Panc1 (cell line): ENCODE data around the gene POLRMT. TPM values are rescaled to one million over a fixed set of nuclear protein-coding genes. Genes with fewer than 3 reads are reported as not detected.

Experiments used
- ATAC-seq: fragments of 200-7000 bp; cut with Tn5 transposase; 2 replicates; pipeline ENCODE4 v1.9.1; 2020; ENCODE audit warnings: mild to moderate bottlenecking, moderate library complexity
- BruUV-seq: library from RNA; stranded (reverse); fragments of 400-500 nt; replicated peaks from 2 replicates; lab custom pipeline; 2021; lab: Mats Ljungman, UMichigan
- CTCF ChIA-PET: fragments of 300-600 bp; sonication (Branson Sonifier 250); formaldehyde crosslinking; loops from one replicate; lab custom pipeline; 2022; ENCODE audit warnings: antibody characterized with exemption; lab: Charles Lee
- POLR2A ChIA-PET: fragments of 300-600 bp; sonication (Branson Sonifier 250); formaldehyde crosslinking; loops from one replicate; lab custom pipeline; 2022; ENCODE audit warnings: antibody characterized with exemption; lab: Charles Lee
- DNase-seq: peaks from one replicate; pipeline ENCODE4 v3.0.0-alpha.2; 2010; ENCODE audit warnings: low read depth, low spot score
- H3K27ac ChIP-seq: 2 replicates; pipeline ENCODE4 v1.5.1; 2011; ENCODE audit warnings: mild to moderate bottlenecking, low read length, inconsistent platforms
- H3K27me3 ChIP-seq: fragments of 200-500 bp; sonication (Bioruptor generic); 2 replicates; pipeline ENCODE4 v1.6.0; 2014; ENCODE audit warnings: low read length, inconsistent platforms; ENCODE audit not compliant: control insufficient read depth, insufficient read depth
- H3K36me3 ChIP-seq: fragments of 200-500 bp; sonication (Bioruptor generic); 2 replicates; pipeline ENCODE4 v1.5.1; 2014; ENCODE audit warnings: inconsistent platforms, mild to moderate bottlenecking, low read length, moderate library complexity; ENCODE audit not compliant: control insufficient read depth, insufficient read depth
- H3K4me1 ChIP-seq: 2 replicates; pipeline ENCODE4 v1.5.1; 2011; ENCODE audit warnings: inconsistent platforms, mild to moderate bottlenecking, low read length, moderate library complexity; ENCODE audit not compliant: control insufficient read depth, insufficient read depth
- H3K4me3 ChIP-seq, 2 experiments: 2 replicates each; pipeline ENCODE4 v1.5.1; 2011 to 2012; ENCODE audit warnings: low read depth in 2 of 2, low read length in 2 of 2, mild to moderate bottlenecking in 2 of 2, inconsistent platforms in 1 of 2, moderate library complexity in 1 of 2
- H3K9me3 ChIP-seq: fragments of 200-500 bp; sonication (Bioruptor generic); 2 replicates; pipeline ENCODE4 v1.5.1; 2014; ENCODE audit warnings: low read depth, mild to moderate bottlenecking, inconsistent platforms, low read length, moderate library complexity; ENCODE audit not compliant: control insufficient read depth, insufficient read depth
- CTCF ChIP-seq: fragments of 450-650 bp; IDR thresholded peaks from 2 replicates; pipeline ENCODE4 v1.5.1; 2017; ENCODE audit warnings: mild to moderate bottlenecking
- POLR2AphosphoS5 ChIP-seq: IDR thresholded peaks from 2 replicates; pipeline ENCODE4 v1.6.1; 2012; ENCODE audit warnings: mild to moderate bottlenecking, low read depth, low read length, moderate library complexity
- SIN3A ChIP-seq: IDR thresholded peaks from 2 replicates; pipeline ENCODE4 v1.6.1; 2012; ENCODE audit warnings: low read depth, mild to moderate bottlenecking, low read length, moderate library complexity, borderline replicate concordance; ENCODE audit not compliant: insufficient read depth
- TCF7L2 ChIP-seq: IDR thresholded peaks from 2 replicates; pipeline ENCODE4 v1.6.1; 2011; ENCODE audit warnings: mild to moderate bottlenecking, low read depth, low read length, inconsistent platforms
- in situ Hi-C: cut with HindIII; loops from 2 replicates; pipeline ENCODE4 v1.10.0; 2016; ENCODE audit warnings: low sequenced_read_pairs, low pct_unique_long_range_greater_than_20kb
- intact Hi-C: fragments of 100-400 bp; cut with micrococcal nuclease; formaldehyde crosslinking; loops from one replicate; pipeline ENCODE4 v1.10.0; 2022; ENCODE audit not compliant: unreplicated experiment
- total RNA-seq: library from RNA; stranded (reverse); gene quantifications from one replicate; pipeline ENCODE4 v1.2.1, GENCODE V29; 2021; ENCODE audit not compliant: unreplicated experiment
- TF ChIP-seq, protein P1 (sequence below), 2 experiments: IDR thresholded peaks; 2 replicates each; pipeline ENCODE4 v1.6.1; 2011 to 2012; ENCODE audit warnings: low read depth in 2 of 2, control low read depth in 1 of 2, low read length in 1 of 2, mild to moderate bottlenecking in 1 of 2, moderate library complexity in 1 of 2; ENCODE audit not compliant: insufficient read depth in 1 of 2

POLRMT gene
- total RNA-seq, 1 experiment from 2014 or later = 56.0 TPM

GRCh38 chr19:580274-580835 is 53.0 kb downstream of the POLRMT start:
- no peaks in the 10 kb centered on the region for H3K9me3 ChIP-seq
- peaks cover 28% of the 10 kb centered on the region for H3K4me1 ChIP-seq
- DNase-seq (no peak), ATAC-seq (no peak)
- intact Hi-C loops (no loop called here), in situ Hi-C loops (no loop called here)
- H3K27me3 ChIP-seq = no peaks in the 10 kb centered on the region
- peaks cover 5% of the 10 kb centered on the region; the same call in 1 of the 2 replicates for H3K36me3 ChIP-seq
- ChIA-PET POLR2A (no interaction called here), CTCF (interaction anchor here (0.6 kb wide), 1 partner anchor 92 kb away, joined by 6 read pairs; no protein-coding TSS in a partner anchor)
- no peak overlapping the region for H3K27ac ChIP-seq
- no TSS peak for BruUV-seq
- no peak overlapping the region for H3K4me3 ChIP-seq
- TF ChIP-seq SIN3A = no peak
- TF ChIP-seq, protein P1, sequence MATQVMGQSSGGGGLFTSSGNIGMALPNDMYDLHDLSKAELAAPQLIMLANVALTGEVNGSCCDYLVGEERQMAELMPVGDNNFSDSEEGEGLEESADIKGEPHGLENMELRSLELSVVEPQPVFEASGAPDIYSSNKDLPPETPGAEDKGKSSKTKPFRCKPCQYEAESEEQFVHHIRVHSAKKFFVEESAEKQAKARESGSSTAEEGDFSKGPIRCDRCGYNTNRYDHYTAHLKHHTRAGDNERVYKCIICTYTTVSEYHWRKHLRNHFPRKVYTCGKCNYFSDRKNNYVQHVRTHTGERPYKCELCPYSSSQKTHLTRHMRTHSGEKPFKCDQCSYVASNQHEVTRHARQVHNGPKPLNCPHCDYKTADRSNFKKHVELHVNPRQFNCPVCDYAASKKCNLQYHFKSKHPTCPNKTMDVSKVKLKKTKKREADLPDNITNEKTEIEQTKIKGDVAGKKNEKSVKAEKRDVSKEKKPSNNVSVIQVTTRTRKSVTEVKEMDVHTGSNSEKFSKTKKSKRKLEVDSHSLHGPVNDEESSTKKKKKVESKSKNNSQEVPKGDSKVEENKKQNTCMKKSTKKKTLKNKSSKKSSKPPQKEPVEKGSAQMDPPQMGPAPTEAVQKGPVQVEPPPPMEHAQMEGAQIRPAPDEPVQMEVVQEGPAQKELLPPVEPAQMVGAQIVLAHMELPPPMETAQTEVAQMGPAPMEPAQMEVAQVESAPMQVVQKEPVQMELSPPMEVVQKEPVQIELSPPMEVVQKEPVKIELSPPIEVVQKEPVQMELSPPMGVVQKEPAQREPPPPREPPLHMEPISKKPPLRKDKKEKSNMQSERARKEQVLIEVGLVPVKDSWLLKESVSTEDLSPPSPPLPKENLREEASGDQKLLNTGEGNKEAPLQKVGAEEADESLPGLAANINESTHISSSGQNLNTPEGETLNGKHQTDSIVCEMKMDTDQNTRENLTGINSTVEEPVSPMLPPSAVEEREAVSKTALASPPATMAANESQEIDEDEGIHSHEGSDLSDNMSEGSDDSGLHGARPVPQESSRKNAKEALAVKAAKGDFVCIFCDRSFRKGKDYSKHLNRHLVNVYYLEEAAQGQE (IDR thresholded peaks at IDR 0.05; ENCODE audit: insufficient read depth in 1 of 2, low read depth in 2 of 2, low read length in 1 of 2) = no peak
- no peak for TF ChIP-seq POLR2AphosphoS5

DNA sequence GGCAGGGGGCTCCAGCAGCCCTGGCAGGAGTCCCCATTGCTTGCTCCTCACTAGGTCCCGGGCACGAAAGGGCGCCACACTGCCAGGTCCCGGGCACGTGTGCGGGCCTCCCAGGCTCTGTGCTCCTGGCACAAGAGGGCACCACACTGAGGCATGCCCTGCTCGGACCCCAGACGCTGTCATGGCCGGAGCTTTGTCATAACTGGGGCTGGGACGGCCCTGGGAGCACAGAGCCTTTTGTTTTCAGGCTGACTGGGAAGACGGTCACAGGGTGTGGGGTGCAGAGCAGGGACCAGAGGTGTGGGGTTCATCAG is 53.5 kb downstream of the POLRMT start:
- BruUV-seq = no TSS peak
- in situ Hi-C loops = no loop called here
- POLR2A ChIA-PET = no interaction called here

More for the DNA sequence above, 53.5 kb downstream of the POLRMT start:
- Histone ChIP-seq H3K9me3 (no peaks in the 10 kb centered on the region), H3K4me1 (peaks cover 28% of the 10 kb centered on the region), H3K4me3 (no peak overlapping the region), H3K27ac (no peak overlapping the region), H3K27me3 (no peaks in the 10 kb centered on the region), H3K36me3 (peaks cover 5% of the 10 kb centered on the region; the same call in 1 of the 2 replicates)
- CTCF ChIA-PET = no interaction called here
- no peak for ATAC-seq
- no peak for DNase-seq
- TF ChIP-seq POLR2AphosphoS5 = no peak
- TF ChIP-seq SIN3A = no peak
- TF ChIP-seq, protein P1 (IDR thresholded peaks at IDR 0.05; ENCODE audit: insufficient read depth in 1 of 2, low read depth in 2 of 2, low read length in 1 of 2) = no peak
- TF ChIP-seq TCF7L2 = no peak
- TF ChIP-seq CTCF = no peak
- intact Hi-C loops = no loop called here
